ENCODE results near the gene TASOR2. TPM values are rescaled to one million over a fixed set of nuclear protein-coding genes. Genes with fewer than 3 reads are reported as not detected.

TASOR2 gene
- total RNA-seq, 1 experiment from 2014 or later = 57.4 TPM

GRCh38 chr10:5638494-5638893 is 46.1 kb upstream of the TASOR2 start:
- DNase-seq (ENCODE audit: low read depth, low spot score) = no peak
- no peaks in the 10 kb centered on the region for H3K27me3 ChIP-seq (ENCODE audit: control insufficient read depth, insufficient read depth, low read length)
- no peak for ATAC-seq
- in situ Hi-C loops (cut with HindIII; ENCODE audit: low pct_unique_long_range_greater_than_20kb, low sequenced_read_pairs) (no loop called here), intact Hi-C loops (cut with micrococcal nuclease; ENCODE audit: unreplicated experiment) (no loop called here)
- no peaks in the 10 kb centered on the region for H3K4me1 ChIP-seq (ENCODE audit: control insufficient read depth, insufficient read depth, low read length)
- H3K27ac ChIP-seq (ENCODE audit: low read length) = no peak overlapping the region
- no peaks in the 10 kb centered on the region for H3K36me3 ChIP-seq (ENCODE audit: control insufficient read depth, insufficient read depth, low read length)
- ChIA-PET POLR2A (no interaction called here), CTCF (no interaction called here)
- BruUV-seq (replicated peaks) = no TSS peak
- no peaks in the 10 kb centered on the region for H3K9me3 ChIP-seq (ENCODE audit: control insufficient read depth, insufficient read depth, low read depth, low read length)
- no peak overlapping the region for H3K4me3 ChIP-seq (ENCODE audit: low read depth in 2 of 2, low read length in 2 of 2)
- TF ChIP-seq POLR2AphosphoS5 (IDR thresholded peaks at IDR 0.05; ENCODE audit: low read depth, low read length) (no peak), TCF7L2 (IDR thresholded peaks at IDR 0.05; ENCODE audit: low read depth, low read length) (no peak), REST (IDR thresholded peaks at IDR 0.05; ENCODE audit: insufficient read depth in 1 of 2, low read depth in 2 of 2, low read length in 1 of 2) (no peak), CTCF (IDR thresholded peaks at IDR 0.05) (no peak), SIN3A (IDR thresholded peaks at IDR 0.05; ENCODE audit: borderline replicate concordance, insufficient read depth, low read depth, low read length) (no peak)

- intact Hi-C loops (cut with micrococcal nuclease; ENCODE audit: unreplicated experiment) = no loop called here
These were observed 45.6 kb upstream of the TASOR2 start for GRCh38 chr10:5639066-5639465.

More at GRCh38 chr10:5639066-5639465, 45.6 kb upstream of the TASOR2 start:
- ATAC-seq (no peak), DNase-seq (ENCODE audit: low read depth, low spot score) (no peak)
- Histone ChIP-seq H3K27me3 (ENCODE audit: control insufficient read depth, insufficient read depth, low read length) (no peaks in the 10 kb centered on the region), H3K36me3 (ENCODE audit: control insufficient read depth, insufficient read depth, low read length) (no peaks in the 10 kb centered on the region), H3K9me3 (ENCODE audit: control insufficient read depth, insufficient read depth, low read depth, low read length) (no peaks in the 10 kb centered on the region), H3K4me1 (ENCODE audit: control insufficient read depth, insufficient read depth, low read length) (no peaks in the 10 kb centered on the region), H3K4me3 (ENCODE audit: low read depth in 2 of 2, low read length in 2 of 2) (no peak overlapping the region), H3K27ac (ENCODE audit: low read length) (no peak overlapping the region)
- no peak for TF ChIP-seq CTCF (IDR thresholded peaks at IDR 0.05)
- ChIA-PET CTCF (no interaction called here), POLR2A (no interaction called here)
- no TSS peak for BruUV-seq (replicated peaks)
- in situ Hi-C loops (cut with HindIII; ENCODE audit: low pct_unique_long_range_greater_than_20kb, low sequenced_read_pairs) = no loop called here

All from Panc1 (cell line).